KG1 (cell line): Measurements from ENCODE around the gene UPF3B.
A peak's percentile ranks its signal among the peaks of the same experiment; 100 is the strongest.
"Not testable (repeated sequence)": the region's sequence is repeated elsewhere in the genome, so short reads cannot be mapped to it uniquely, and the experiment has no call there.

ENCODE experiments used
- DNase-seq: peaks from one replicate; lab custom pipeline; 2025; lab: John Stamatoyannopoulos, UW

UPF3B gene

DNA sequence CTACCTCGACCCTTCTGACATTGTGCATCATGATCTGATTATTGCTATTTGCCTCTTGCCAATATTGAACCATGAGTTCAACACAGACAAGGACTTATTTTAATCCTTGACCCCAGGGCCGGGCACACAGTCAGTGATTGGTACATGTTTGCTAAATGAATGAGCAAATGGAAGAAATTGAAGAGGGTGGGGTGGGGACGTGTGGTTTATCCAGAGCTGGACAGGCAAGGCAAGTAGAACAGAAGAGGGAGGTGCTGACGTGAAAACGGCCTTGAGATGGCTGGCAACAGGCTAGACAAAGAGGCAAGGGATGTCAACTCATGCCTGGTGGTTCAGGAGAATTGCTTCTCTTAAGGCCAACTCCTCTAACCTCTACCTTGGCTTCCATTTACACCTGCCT lies 28.5 kb downstream of the UPF3B start:
- DNase-seq = not testable (repeated sequence)

GRCh38 chrX:119821703-119822102 lies 31.1 kb downstream of the UPF3B start:
- DNase-seq = not testable (repeated sequence)

DNA sequence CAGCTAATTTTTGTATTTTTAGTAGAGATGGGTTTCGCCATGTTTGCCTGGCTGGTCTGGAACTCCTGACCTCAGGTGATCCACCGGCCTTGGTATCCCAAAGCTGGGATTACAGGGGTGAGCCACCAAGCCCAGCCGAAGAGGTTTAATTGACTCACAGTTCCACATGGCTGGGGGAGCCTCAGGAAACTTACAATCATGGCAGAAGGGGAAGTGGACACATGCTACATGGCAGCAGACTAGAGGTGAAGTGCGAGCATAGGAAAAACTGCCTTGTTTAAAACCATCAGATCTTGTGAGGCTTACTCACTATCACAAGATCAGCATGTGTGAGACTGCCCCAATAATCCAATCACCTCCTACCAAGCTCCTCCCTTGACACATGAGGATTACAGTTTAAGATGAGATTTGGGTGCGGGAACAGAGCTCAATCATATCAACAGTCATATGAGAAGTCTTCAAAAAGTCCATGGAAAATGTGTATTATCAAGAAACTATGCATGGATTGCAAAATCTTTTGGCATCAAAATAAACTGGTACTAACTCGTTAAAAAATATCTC lies 35.6 kb downstream of the UPF3B start:
- no peak for DNase-seq

DNA sequence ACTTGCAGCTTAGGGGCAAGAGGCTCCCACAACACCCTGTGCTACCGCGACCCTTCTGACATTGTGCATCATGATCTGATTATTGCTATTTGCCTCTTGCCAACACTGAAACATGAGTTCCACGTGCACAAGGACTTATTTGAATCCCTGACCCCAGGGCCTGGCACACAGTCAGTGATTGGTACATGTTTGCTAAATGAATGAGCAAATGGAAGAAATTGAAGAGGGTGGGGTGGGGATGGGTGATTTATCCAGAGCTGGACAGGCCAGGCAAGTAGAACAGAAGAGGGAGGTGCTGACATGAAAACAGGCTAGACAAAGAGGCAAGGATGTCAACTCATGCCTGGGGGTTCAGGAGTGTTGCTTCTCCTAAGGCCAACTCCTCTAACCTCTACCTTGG lies 36.5 kb downstream of the UPF3B start:
- no peak for DNase-seq

DNA sequence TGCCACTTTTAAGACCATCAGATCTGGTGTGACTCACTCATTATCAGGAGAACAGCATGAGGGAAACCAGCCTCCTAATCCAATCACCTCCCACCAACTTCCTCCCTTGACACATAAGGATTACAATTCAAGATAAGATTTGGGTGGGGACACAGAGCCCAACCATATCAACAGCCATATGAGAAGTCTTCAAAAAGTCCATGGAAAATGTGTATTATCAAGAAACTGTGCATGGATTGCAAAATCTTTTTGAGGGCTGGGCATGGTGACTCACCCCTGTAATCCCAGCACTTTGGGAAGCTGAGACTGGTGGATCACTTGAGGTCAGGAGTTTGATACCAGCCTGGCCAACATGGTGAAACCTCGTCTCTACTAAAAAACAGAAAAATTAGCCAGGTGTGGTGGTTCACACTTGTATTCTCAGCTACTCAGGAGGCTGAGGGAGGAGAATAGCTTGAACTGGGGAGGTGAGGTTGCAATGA lies 43.5 kb downstream of the UPF3B start:
- DNase-seq = no peak

DNA sequence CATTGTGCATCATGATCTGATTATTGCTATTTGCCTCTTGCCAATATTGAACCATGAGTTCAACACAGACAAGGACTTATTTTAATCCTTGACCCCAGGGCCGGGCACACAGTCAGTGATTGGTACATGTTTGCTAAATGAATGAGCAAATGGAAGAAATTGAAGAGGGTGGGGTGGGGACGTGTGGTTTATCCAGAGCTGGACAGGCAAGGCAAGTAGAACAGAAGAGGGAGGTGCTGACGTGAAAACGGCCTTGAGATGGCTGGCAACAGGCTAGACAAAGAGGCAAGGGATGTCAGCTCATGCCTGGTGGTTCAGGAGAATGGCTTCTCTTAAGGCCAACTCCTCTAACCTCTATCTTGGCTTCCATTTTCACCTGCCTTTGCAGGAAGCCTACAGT lies 44.3 kb downstream of the UPF3B start:
- not testable (repeated sequence) for DNase-seq

GRCh38 chrX:119802546-119802945 lies 50.2 kb downstream of the UPF3B start:
- no peak for DNase-seq

DNA sequence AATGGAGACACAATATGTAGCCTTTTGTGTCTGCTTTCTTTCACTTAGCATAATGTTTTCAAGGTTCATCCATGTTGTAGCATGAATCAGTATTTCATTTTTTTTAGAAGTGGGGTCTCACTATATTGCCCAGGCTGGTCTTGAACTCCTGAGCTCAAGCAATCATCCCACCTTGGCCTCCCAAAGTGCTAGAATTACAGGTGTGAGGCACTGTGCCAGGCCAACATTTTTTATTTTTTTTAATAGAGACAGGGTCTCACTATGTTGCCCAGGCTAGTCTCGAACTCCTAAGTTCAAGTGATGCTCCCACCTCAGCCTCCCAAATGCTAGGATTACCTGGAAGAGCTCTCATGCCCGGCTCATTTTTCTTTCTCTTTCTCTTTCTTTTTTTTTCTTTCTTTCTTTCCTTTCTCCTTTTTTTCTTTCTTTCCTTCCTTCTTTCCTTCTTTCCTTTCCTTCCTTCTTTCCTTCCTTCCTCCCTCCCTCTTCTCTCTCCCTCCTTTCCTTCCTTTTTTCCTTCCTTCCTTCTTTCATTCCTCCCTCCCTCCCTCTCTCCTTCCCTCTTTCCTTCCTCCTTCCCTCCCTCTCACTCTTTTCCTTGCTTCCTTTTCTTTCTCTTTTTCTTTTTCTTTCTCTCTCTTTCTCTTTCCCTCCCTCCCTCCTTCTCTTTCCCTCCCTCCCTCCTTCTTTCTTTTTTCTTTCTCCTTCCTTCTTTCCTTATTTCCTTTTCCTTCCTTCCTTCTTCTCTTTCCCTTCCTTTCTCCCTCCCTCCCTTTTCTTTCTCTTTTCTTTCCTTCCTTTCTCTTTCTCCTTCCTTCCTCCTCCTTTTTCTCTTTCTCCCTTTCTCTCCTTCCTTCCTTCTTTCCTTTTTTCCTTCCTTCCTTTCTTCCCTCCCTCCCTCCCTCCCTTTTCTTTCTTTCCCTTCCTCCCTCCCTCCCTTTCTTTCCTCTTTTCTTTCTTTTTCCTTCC lies 51.2 kb downstream of the UPF3B start:
- DNase-seq = no peak

DNA sequence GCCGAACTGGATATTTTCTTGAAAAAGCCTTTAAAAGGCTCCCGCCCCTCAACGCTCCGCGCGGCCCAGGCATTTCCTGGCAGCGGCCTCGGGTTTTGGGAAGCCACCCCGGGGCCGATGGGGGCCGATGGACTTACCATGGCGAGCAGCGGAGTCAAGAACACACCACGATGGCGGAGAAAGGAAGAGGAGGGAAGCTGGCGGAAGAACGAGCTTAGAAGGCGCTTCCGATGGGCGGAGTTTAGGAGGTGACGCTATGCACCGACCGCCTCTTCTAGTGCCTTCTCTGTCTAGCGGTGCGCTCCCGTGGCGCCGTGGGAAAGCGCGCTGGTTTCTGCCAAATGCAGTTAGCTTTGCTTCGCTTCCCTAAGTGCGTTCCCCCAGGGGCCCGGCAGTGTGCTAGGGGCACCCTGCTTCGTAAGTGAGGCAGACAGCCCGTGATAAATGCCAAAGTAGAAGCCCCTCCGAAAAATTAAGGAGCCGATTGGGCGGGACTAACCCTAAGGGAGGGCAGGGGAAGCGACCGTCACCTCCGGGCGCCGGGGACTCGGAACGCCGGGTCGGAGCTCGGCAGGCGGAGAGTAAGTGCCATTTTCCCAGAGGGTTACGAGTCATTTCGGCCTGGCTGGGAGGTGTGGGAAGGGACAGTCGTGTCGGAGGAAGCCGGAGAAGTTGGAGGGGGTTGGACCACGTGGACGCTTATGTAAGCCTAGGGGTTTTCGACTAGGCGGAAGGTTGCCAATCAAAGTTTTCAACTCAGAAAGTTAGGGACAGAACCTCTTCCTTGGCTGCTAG lies 61.1 kb downstream of the UPF3B start, which contains the start of gene RPL39:
Gene RPL39 (minus strand): TSS at position 194 of the 795 bp plus-strand sequence. CDS start 54 bp downstream, at position 140.
- peak; percentile 69 for DNase-seq

GRCh38 chrX:119790977-119791436 lies 61.8 kb downstream of the UPF3B start:
- DNase-seq = no peak

GRCh38 chrX:119784747-119785446 lies 67.9 kb downstream of the UPF3B start:
- DNase-seq = peak; percentile 1
